ENCODE data around the gene PDXDC1.
A peak's percentile ranks its signal among the peaks of the same experiment; 100 is the strongest.
"Not testable (repeated sequence)": the region's sequence is repeated elsewhere in the genome, so short reads cannot be mapped to it uniquely, and the experiment has no call there.

The PDXDC1 gene

GRCh38 chr16:15027503-15028344 is 52.9 kb downstream of the PDXDC1 start:
- H3K4me1 ChIP-seq (ENCODE audit: control extremely low read depth in 1 of 4, control insufficient read depth in 4 of 4, insufficient read depth in 4 of 4, low read length in 3 of 4), result peaks cover 3 to 22% (median 17%) of the 10 kb centered on the region in 4 experiments
- 94% methylated on average over 23 of the region's 29 CpGs for WGBS (ENCODE audit: insufficient coverage)
- POLR2A ChIA-PET; CTCF ChIA-PET; H3K9me3 ChIP-seq (ENCODE audit: control extremely low read depth in 1 of 5, control insufficient read depth in 4 of 5, insufficient read depth in 2 of 5, low read depth in 1 of 5, low read length in 4 of 5); DNase-seq; H3K27me3 ChIP-seq (replicated peaks in 2 of 5; ENCODE audit: control insufficient read depth in 4 of 5, insufficient read depth in 5 of 5, low read length in 4 of 5); H3K27ac ChIP-seq (ENCODE audit: insufficient read depth in 1 of 2, low read depth in 1 of 2, low read length in 2 of 2, poor library complexity in 1 of 2, severe bottlenecking in 2 of 2); H3K4me3 ChIP-seq (ENCODE audit: control insufficient read depth in 1 of 7, extremely low read depth in 1 of 7, insufficient read depth in 4 of 7, low read depth in 2 of 7, low read length in 6 of 7): not testable (repeated sequence)
- H3K36me3 ChIP-seq (ENCODE audit: control insufficient read depth in 4 of 4, insufficient read depth in 4 of 4, low read length in 3 of 4), result peaks cover 5 to 66% (median 36%) of the 10 kb centered on the region in 4 experiments

DNA sequence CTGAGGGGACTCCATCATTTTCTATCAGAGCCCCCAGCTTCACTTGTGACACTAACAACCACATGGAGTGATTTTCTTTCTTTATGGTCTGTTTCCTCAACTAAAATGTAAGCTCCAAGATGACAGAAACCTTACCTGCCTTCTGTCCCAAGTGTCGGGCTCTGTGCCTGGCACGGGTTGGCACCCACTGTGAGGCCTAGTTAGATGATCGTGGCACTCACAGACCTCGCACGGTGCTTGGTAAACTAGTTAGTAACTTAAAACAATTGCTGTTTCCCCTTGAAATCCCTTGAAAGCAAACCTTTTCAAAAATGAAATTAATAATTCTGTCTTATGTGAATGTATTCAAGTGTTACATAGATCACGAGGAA is 53.5 kb downstream of the PDXDC1 start:
- Histone ChIP-seq H3K36me3 (ENCODE audit: control insufficient read depth in 4 of 4, insufficient read depth in 4 of 4, low read length in 3 of 4) (peaks cover 4 to 67% (median 37%) of the 10 kb centered on the region in 4 experiments), H3K4me1 (ENCODE audit: control extremely low read depth in 1 of 4, control insufficient read depth in 4 of 4, insufficient read depth in 4 of 4, low read length in 3 of 4) (peaks cover 3 to 27% (median 18%) of the 10 kb centered on the region in 4 experiments)
- H3K27ac ChIP-seq (ENCODE audit: insufficient read depth in 1 of 2, low read depth in 1 of 2, low read length in 2 of 2, poor library complexity in 1 of 2, severe bottlenecking in 2 of 2); H3K4me3 ChIP-seq (ENCODE audit: control insufficient read depth in 1 of 7, extremely low read depth in 1 of 7, insufficient read depth in 4 of 7, low read depth in 2 of 7, low read length in 6 of 7); DNase-seq; H3K9me3 ChIP-seq (ENCODE audit: control extremely low read depth in 1 of 5, control insufficient read depth in 4 of 5, insufficient read depth in 2 of 5, low read depth in 1 of 5, low read length in 4 of 5); H3K27me3 ChIP-seq (replicated peaks in 2 of 5; ENCODE audit: control insufficient read depth in 4 of 5, insufficient read depth in 5 of 5, low read length in 4 of 5); CTCF ChIA-PET; POLR2A ChIA-PET: not testable (repeated sequence)
- WGBS (ENCODE audit: insufficient coverage), result 97% methylated on average over 6 of the region's 6 CpGs

- DNase-seq, result peak in 2 of 3 donors; percentile 15 to 17
- H3K9me3 ChIP-seq (ENCODE audit: control extremely low read depth in 1 of 5, control insufficient read depth in 4 of 5, insufficient read depth in 2 of 5, low read depth in 1 of 5, low read length in 4 of 5); H3K4me3 ChIP-seq (ENCODE audit: control insufficient read depth in 1 of 7, extremely low read depth in 1 of 7, insufficient read depth in 4 of 7, low read depth in 2 of 7, low read length in 6 of 7); H3K27me3 ChIP-seq (replicated peaks in 2 of 5; ENCODE audit: control insufficient read depth in 4 of 5, insufficient read depth in 5 of 5, low read length in 4 of 5); POLR2A ChIA-PET; H3K27ac ChIP-seq (ENCODE audit: insufficient read depth in 1 of 2, low read depth in 1 of 2, low read length in 2 of 2, poor library complexity in 1 of 2, severe bottlenecking in 2 of 2); CTCF ChIA-PET: not testable (repeated sequence)
- Histone ChIP-seq H3K4me1 (ENCODE audit: control extremely low read depth in 1 of 4, control insufficient read depth in 4 of 4, insufficient read depth in 4 of 4, low read length in 3 of 4) (peaks cover 3 to 27% (median 18%) of the 10 kb centered on the region in 4 experiments), H3K36me3 (ENCODE audit: control insufficient read depth in 4 of 4, insufficient read depth in 4 of 4, low read length in 3 of 4) (peaks cover 9 to 67% (median 40%) of the 10 kb centered on the region in 4 experiments)
- WGBS (ENCODE audit: insufficient coverage), result 96% methylated on average over 19 of the region's 27 CpGs
These were observed 54.2 kb downstream of the PDXDC1 start for GRCh38 chr16:15028801-15029698.

- H3K4me3 ChIP-seq (ENCODE audit: control insufficient read depth in 1 of 7, extremely low read depth in 1 of 7, insufficient read depth in 4 of 7, low read depth in 2 of 7, low read length in 6 of 7); POLR2A ChIA-PET; H3K9me3 ChIP-seq (ENCODE audit: control extremely low read depth in 1 of 5, control insufficient read depth in 4 of 5, insufficient read depth in 2 of 5, low read depth in 1 of 5, low read length in 4 of 5); CTCF ChIA-PET; H3K27ac ChIP-seq (ENCODE audit: insufficient read depth in 1 of 2, low read depth in 1 of 2, low read length in 2 of 2, poor library complexity in 1 of 2, severe bottlenecking in 2 of 2); H3K27me3 ChIP-seq (replicated peaks in 2 of 5; ENCODE audit: control insufficient read depth in 4 of 5, insufficient read depth in 5 of 5, low read length in 4 of 5); DNase-seq: not testable (repeated sequence)
- WGBS (ENCODE audit: insufficient coverage), result 100% methylated on average over 6 of the region's 6 CpGs
- Histone ChIP-seq H3K4me1 (ENCODE audit: control extremely low read depth in 1 of 4, control insufficient read depth in 4 of 4, insufficient read depth in 4 of 4, low read length in 3 of 4) (peaks cover 3 to 27% (median 18%) of the 10 kb centered on the region in 4 experiments), H3K36me3 (ENCODE audit: control insufficient read depth in 4 of 4, insufficient read depth in 4 of 4, low read length in 3 of 4) (peaks cover 10 to 67% (median 44%) of the 10 kb centered on the region in 4 experiments)
These were observed 54.9 kb downstream of the PDXDC1 start for GRCh38 chr16:15029749-15030148.

DNA sequence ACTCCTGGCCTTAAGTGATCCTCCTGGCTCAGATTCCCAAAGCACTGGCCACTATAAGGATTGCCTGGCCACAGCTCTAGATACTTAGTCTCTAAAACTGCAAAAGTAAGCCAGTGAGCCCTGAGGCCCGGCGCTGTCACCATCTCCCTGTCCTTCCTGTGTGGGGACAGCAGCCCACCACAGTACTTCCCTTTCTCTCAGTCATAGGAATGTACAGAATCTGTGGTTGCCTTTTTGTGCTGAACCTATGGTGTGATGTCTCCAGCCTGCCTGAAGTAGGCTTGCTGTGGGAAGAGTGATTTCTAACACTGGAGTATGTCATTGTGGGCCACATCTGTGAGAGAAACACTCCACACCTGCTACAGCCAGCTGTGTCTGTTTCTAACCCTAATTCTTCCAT is 56.4 kb downstream of the PDXDC1 start:
- Histone ChIP-seq H3K4me1 (ENCODE audit: control extremely low read depth in 1 of 4, control insufficient read depth in 4 of 4, insufficient read depth in 4 of 4, low read length in 3 of 4) (peaks cover 3 to 27% (median 17%) of the 10 kb centered on the region in 4 experiments), H3K9me3 (ENCODE audit: control extremely low read depth in 1 of 5, control insufficient read depth in 4 of 5, insufficient read depth in 2 of 5, low read depth in 1 of 5, low read length in 4 of 5) (peaks cover 0 to 3% (median 0%) of the 10 kb centered on the region in 5 experiments), H3K4me3 (ENCODE audit: control insufficient read depth in 1 of 7, extremely low read depth in 1 of 7, insufficient read depth in 4 of 7, low read depth in 2 of 7, low read length in 6 of 7) (peak overlapping the region in 1 of 7 experiments; percentile 16), H3K27me3 (replicated peaks in 2 of 5; ENCODE audit: control insufficient read depth in 4 of 5, insufficient read depth in 5 of 5, low read length in 4 of 5) (no peaks in the 10 kb centered on the region), H3K36me3 (ENCODE audit: control insufficient read depth in 4 of 4, insufficient read depth in 4 of 4, low read length in 3 of 4) (peaks cover 13 to 75% (median 50%) of the 10 kb centered on the region in 4 experiments), H3K27ac (ENCODE audit: insufficient read depth in 1 of 2, low read depth in 1 of 2, low read length in 2 of 2, poor library complexity in 1 of 2, severe bottlenecking in 2 of 2) (no peak overlapping the region)
- peak; percentile 30 to 88 (median 86) for DNase-seq
- POLR2A ChIA-PET, result no interaction called here
- WGBS (ENCODE audit: insufficient coverage), result 6% methylated on average over 2 of the region's 2 CpGs
- CTCF ChIA-PET, result no interaction called here

- POLR2A ChIA-PET, result no interaction called here
- DNase-seq, result peak in 1 of 3 donors; percentile 28
- Histone ChIP-seq H3K27ac (ENCODE audit: insufficient read depth in 1 of 2, low read depth in 1 of 2, low read length in 2 of 2, poor library complexity in 1 of 2, severe bottlenecking in 2 of 2) (no peak overlapping the region), H3K4me1 (ENCODE audit: control extremely low read depth in 1 of 4, control insufficient read depth in 4 of 4, insufficient read depth in 4 of 4, low read length in 3 of 4) (peaks cover 3 to 27% (median 17%) of the 10 kb centered on the region in 4 experiments), H3K9me3 (ENCODE audit: control extremely low read depth in 1 of 5, control insufficient read depth in 4 of 5, insufficient read depth in 2 of 5, low read depth in 1 of 5, low read length in 4 of 5) (peaks cover 0 to 3% (median 0%) of the 10 kb centered on the region in 5 experiments), H3K27me3 (replicated peaks in 2 of 5; ENCODE audit: control insufficient read depth in 4 of 5, insufficient read depth in 5 of 5, low read length in 4 of 5) (no peaks in the 10 kb centered on the region), H3K4me3 (ENCODE audit: control insufficient read depth in 1 of 7, extremely low read depth in 1 of 7, insufficient read depth in 4 of 7, low read depth in 2 of 7, low read length in 6 of 7) (peak overlapping the region in 1 of 7 experiments; percentile 16), H3K36me3 (ENCODE audit: control insufficient read depth in 4 of 4, insufficient read depth in 4 of 4, low read length in 3 of 4) (peaks cover 13 to 79% (median 52%) of the 10 kb centered on the region in 4 experiments)
- CTCF ChIA-PET, result interaction anchor here (0.9 to 2.7 kb wide), 3 partner anchors 10 to 21 kb away, joined by 3 to 12 read pairs (median 3); no protein-coding TSS in a partner anchor
- 94% methylated on average over 8 of the region's 8 CpGs for WGBS (ENCODE audit: insufficient coverage)
These were observed 56.8 kb downstream of the PDXDC1 start for GRCh38 chr16:15031586-15031985.
